Measurements from ENCODE around the gene AGMO.

AGMO gene

DNA sequence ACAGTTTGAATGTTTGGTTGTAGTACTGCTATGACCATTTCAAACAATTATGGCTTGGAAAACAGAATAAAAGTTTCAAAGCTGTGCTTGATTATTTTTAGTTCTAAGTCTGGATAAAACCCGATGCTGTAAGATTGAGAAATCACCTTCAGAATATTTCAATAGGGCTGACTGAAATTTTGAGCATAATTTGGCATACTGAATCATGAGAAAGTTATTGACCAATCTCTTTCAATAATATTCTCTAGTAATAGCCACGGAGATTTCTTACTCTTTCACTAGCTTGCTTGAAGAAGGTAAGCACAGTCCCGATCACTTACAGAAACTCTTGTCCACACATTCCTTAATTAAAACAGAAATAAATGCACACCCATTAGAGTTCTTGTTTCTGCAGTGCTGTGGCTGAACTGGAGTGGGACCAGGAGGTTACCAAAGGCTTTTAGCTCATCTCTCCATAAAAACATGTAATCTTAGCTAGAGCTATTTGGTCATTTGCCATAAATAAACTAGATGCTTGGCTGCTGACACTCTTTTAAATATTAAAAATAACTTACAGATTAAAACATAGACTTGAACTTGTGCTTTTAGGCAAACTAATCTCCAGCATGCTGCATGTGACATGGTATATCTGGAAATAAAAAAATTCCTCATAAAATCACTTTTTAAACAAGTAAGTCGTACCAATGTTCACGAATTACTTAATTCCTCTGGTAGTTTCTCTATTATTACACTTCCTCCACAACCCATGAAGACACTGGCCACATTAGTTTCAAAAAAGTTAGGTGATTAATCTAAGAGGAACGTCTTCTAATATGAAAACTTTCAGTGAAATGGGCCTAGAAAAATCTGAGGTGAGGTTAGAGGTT, 97.8 kb downstream of the AGMO start:
- intact Hi-C loops (cut with DNase I): no loop called here

GRCh38 chr7:15462721-15463389, 99.0 kb downstream of the AGMO start:
- intact Hi-C loops (cut with DNase I): no loop called here
- no peak for DNase-seq

More for the DNA sequence above, 97.8 kb downstream of the AGMO start:
- DNase-seq: no peak

DNA sequence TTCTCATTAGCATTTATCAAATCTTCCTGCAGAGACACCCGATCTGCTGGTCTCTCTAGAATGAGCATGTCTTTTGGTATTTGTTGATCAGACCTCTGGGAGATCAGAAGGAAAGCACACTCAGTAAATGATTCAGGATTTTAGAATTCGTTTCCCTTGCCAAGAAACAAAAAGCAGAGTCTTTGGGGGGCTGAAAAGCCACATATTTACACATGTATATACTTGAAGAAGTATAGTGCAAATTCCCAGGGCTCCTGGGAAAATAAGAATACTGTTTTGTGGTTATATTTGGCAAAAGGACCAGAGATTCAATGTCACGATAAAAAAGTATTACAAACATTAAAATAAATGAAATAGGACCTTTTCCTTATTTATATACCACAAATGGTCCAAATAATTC, 100.2 kb downstream of the AGMO start:
- intact Hi-C loops (cut with DNase I): no loop called here
- DNase-seq: no peak

DNA sequence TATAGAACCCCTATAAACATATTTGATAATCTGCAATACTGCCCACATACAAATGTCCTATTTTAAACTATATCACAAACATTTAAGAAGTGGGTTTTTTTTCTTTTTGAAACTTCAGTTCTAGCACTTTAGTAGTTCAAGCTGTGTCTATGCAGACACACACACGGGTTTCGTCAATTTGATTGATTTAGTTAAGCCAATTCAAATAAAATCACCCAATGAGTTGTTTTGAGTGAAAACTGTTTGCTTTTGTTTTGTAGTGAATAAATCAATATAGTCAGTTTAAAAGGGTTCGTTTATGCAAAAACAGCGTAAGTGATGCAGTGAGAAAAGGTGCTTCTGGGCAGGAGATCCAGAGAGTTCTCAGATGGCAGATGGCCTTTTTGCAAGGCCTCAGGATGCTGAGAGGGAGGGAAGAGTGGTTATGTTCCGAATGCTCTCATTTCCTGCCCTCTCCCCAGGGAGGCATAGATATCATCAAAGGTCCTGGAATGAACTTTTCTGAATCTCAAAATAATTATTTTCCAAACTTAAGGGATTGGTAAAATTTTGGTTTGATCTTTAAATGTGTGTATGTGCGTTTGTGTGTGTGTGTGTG, 102.7 kb downstream of the AGMO start:
- intact Hi-C loops (cut with DNase I): no loop called here
- no peak for DNase-seq

- intact Hi-C loops (cut with DNase I): no loop called here
- no peak for DNase-seq
Observed at GRCh38 chr7:15457990-15458955, 103.5 kb downstream of the AGMO start.

DNA sequence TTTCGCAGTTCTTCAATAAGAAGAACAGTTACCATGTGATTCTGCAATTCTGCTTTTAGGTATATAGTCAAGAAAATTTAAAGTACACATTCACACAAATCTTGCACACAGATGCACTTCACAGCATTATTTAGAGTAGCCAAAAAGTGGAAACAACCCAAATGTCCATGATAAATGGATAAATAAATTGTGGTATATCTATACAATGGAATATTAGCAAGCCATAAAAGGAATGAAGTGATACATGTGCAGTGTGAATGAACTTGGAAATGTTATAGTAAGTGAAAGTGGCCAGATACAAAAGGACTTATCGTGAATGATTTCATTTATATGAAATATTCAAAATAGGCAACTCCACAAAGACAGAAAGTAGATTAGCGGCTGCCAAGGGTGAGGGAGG, 109.1 kb downstream of the AGMO start:
- intact Hi-C loops (cut with DNase I): no loop called here
- DNase-seq: no peak

DNA sequence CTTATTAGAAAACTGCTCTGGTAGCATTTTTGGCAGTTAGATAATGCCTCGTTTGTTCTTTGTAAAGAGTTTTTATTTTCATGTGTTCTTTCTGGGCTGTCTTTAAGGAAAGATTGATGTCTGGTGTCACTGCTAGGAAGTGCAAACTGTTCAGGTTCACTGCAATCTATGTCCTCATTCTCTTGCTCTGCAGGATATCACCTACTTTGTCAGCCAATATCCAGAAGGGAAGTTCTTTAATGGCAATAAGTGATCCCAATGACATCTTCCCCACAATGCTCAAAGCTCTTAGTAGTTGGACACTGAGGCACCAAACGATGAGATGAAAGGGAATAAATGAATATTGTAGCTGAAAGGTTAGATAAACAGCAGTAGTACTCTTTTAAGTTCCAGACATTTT, 115.1 kb downstream of the AGMO start:
- DNase-seq: no peak
- intact Hi-C loops (cut with DNase I): no loop called here

DNA sequence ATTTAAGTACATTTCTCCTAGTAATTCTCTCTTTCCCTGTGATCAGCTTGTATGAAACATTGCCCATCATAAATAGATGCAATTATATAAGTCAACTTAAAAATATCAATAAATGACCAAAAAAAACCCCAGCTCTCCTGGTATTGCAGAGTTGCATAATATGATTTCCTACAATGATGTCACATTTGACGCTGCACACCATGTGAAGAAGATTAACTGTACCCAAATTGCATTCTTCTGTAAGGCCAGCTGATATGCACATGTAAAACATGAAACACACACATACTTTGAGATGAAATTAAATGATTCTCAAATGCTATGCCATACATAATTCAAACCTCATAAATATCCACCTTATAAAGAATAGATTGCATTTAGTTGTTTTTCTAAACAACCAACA, 115.5 kb downstream of the AGMO start:
- DNase-seq: no peak
- intact Hi-C loops (cut with DNase I): no loop called here

GRCh38 chr7:15441915-15442314, 119.9 kb downstream of the AGMO start:
- DNase-seq: no peak
- intact Hi-C loops (cut with DNase I): no loop called here

DNA sequence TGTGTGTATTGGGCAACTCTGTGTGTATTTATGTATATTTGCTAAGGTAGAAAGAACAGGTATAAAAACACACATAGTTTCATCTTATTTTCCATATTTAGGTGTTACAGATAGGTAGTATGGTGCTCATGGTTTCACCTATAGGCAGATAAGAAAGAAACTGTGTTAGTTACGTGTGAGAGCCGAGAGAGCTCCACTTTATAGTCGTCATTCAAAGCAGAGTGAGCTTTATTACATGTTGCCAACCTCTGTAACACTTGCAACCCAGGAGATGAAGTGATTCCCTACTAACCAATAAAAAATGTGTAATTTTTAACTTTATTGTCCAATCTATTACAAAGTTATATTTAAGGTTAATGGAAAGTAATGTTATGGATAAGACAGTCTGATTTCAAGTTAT, 121.3 kb downstream of the AGMO start:
- intact Hi-C loops (cut with DNase I): no loop called here

DNA sequence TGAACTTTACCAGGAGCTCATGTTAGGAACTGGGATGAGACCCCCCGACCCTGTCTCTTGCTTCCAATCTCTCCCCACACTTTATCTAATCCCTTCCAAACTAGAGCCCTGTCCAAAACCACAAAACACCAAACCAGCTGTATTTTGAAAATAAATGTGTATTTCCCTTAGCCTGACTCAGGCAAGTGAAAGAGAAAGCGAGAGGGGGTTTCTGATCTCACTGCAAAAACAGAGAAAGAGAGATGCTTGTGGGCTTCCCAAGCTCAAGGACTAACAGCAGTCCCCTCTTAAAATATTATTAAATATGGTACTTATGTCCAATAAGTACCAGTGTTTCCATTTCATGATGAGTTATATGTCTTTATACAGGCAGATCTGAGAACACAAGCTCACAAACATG, 122.0 kb downstream of the AGMO start:
- intact Hi-C loops (cut with DNase I): no loop called here
- DNase-seq: no peak

More for the DNA sequence above, 121.3 kb downstream of the AGMO start:
- DNase-seq: no peak

- no peak for DNase-seq
- intact Hi-C loops (cut with DNase I): no loop called here
Observed at GRCh38 chr7:15433151-15433550, 128.7 kb downstream of the AGMO start.

DNA sequence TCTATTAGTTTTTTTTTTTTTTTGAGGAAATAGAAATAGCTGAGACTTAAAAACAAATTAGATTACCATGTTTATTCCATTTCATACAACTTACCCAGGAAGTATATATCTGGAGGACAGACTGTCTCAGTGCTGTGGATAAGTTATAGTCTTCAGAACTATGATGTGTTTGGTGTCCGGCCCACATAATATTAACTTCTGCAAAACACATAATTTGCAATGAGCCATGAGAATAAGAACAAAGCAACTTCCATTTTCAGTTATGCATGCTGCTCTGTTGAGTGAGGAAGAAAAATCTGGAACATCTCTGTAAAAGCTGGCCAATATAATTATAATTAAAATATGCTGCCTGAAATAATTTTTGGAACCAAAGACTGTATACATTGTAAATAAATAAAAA, 130.9 kb downstream of the AGMO start:
- intact Hi-C loops (cut with DNase I): no loop called here
- no peak for DNase-seq

DNA sequence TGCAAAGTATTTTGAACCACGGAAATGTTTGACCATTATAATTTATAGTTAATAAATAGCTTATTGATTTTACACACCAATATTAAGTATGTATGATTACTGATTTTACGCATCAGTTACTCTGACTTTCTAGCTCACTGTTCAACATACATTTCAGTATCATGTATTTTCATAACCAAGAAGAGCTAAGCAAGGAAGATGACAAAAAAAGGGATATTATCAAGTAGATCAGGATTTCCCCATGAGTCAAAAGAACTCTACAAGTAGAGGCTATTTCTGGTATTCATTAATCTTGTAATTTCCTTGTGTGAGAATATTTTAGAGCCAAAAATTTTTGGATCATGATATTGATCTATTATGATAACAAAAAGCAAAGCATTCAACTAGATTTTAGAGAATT, 131.6 kb downstream of the AGMO start:
- intact Hi-C loops (cut with DNase I): no loop called here
- no peak for DNase-seq

- intact Hi-C loops (cut with DNase I): no loop called here
- no peak for DNase-seq
Observed at GRCh38 chr7:15424468-15424867, 137.3 kb downstream of the AGMO start.

- intact Hi-C loops (cut with DNase I): no loop called here
- DNase-seq: no peak
Observed at GRCh38 chr7:15419596-15419995, 142.2 kb downstream of the AGMO start.

- intact Hi-C loops (cut with DNase I): no loop called here
- DNase-seq: no peak
Observed at GRCh38 chr7:15418264-15418663, 143.6 kb downstream of the AGMO start.

GRCh38 chr7:15417341-15417988, 144.3 kb downstream of the AGMO start:
- no peak for DNase-seq
- intact Hi-C loops (cut with DNase I): no loop called here

GRCh38 chr7:15411019-15411418, 150.8 kb downstream of the AGMO start:
- intact Hi-C loops (cut with DNase I): no loop called here
- DNase-seq: no peak

GRCh38 chr7:15407910-15408309, 153.9 kb downstream of the AGMO start:
- no peak for DNase-seq
- intact Hi-C loops (cut with DNase I): no loop called here
